ENCODE measurements around the gene PHF21B. TPM values are rescaled to one million over a fixed set of nuclear protein-coding genes. Genes with fewer than 3 reads are reported as not detected.
A peak's percentile ranks its signal among the peaks of the same experiment; 100 is the strongest.
"Not testable (repeated sequence)": the region's sequence is repeated elsewhere in the genome, so short reads cannot be mapped to it uniquely, and the experiment has no call there.

PHF21B gene
- total RNA-seq, 1 experiment from 2014 or later, result 3.9 TPM

GRCh38 chr22:44880610-44881290, 129.1 kb downstream of the PHF21B start:
- no peak for DNase-seq (ENCODE audit: low read depth)

DNA sequence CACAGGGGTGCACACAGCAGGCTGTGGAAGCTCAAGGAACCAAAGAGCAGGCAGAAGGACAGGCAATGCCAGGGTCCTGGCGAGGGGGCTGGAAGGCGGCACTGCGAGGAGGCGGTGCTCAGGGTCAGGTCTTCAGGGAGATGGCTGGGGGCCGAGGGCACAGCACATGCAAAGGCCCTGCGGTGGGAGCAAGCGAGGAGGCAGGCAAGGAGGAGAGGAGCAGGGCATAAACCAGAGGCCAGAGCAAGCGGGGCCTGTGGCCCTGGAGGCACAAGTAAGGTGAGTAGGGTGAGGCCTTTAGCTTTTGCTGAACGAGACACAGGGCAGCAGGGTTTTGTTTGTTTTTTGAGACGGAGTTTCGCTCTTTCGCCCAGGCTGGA, 130.5 kb downstream of the PHF21B start:
- DNase-seq (ENCODE audit: low read depth), result no peak

- DNase-seq (ENCODE audit: low read depth), result no peak
Observed at GRCh38 chr22:44878483-44879300, 131.1 kb downstream of the PHF21B start.

GRCh38 chr22:44876921-44877320, 132.9 kb downstream of the PHF21B start:
- DNase-seq (ENCODE audit: low read depth), result no peak

GRCh38 chr22:44871782-44872181, 138.0 kb downstream of the PHF21B start:
- no peak for DNase-seq (ENCODE audit: low read depth)

- peak; percentile 66 for DNase-seq (ENCODE audit: low read depth)
Observed at GRCh38 chr22:44870021-44870420, 139.8 kb downstream of the PHF21B start.

GRCh38 chr22:44869196-44869595, 140.6 kb downstream of the PHF21B start:
- peak; percentile 29 for DNase-seq (ENCODE audit: low read depth)

GRCh38 chr22:44865193-44866057, 144.4 kb downstream of the PHF21B start:
- DNase-seq (ENCODE audit: low read depth), result no peak

DNA sequence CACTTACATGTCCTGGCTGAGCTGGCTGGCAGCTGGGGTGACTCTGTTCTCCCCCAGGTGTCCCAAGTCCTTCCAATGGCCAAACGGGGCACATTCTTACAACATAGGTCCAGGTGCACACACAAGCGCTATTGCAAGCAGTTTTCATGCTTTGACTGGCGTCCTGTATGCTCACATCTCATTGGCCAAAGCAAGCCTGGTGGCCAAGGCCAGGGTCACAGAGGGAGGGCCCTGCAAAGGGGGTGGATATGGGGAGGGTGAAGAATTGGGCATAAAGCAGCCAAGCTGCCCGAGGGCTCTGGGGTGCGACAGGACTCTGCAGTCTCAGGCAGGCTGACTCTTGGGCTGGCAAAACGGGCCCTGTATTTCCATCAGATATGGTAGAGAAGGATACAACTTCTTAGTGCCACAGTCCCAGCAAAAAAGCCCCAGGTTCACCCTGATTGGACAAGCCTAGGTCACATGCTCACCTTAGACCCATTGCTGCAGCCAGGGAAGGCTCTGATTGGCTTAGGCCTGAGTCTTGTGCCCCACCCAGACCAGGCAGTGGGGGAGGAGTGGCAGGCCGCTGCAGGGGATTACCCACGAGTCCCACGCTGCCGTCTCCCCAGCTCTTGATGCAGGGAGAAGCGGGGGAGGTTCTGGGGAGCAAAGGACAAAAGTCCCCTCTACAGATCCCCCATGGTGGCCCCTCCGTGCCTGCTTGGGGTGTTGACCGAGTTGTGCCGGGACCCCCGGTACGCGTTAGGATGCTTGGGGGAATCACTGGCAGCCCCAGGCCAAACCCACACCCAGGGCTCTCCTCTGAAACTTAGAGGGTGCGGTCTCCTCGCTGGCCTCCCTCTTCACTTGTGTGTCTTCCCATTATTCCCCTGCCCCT, 146.6 kb downstream of the PHF21B start:
- no peak for DNase-seq (ENCODE audit: low read depth)

- DNase-seq (ENCODE audit: low read depth), result no peak
Observed at GRCh38 chr22:44862281-44862680, 147.5 kb downstream of the PHF21B start.

GRCh38 chr22:44861245-44861644, 148.6 kb downstream of the PHF21B start:
- DNase-seq (ENCODE audit: low read depth), result no peak

- no peak for DNase-seq (ENCODE audit: low read depth)
Observed at GRCh38 chr22:44860311-44860710, 149.5 kb downstream of the PHF21B start.

DNA sequence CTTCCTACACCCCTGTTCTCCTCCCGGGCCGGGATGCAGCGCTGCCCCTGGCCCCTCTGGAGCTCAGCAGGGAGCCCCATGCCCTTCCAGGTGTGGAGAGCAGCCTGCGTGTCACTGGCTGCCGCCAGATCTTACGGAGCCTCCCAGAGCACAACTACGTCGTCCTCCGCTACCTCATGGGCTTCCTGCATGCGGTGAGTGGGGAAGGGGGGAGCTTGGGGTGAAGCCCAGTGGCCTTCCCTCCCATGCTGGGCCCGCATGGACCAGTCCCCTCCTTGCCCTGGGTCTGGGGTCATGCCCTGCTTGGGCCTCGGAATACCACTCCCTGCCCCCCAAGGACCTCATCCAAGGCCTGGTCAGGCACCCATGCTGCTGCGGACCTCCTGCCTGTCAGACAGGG, 150.2 kb downstream of the PHF21B start:
- DNase-seq (ENCODE audit: low read depth), result no peak

- DNase-seq (ENCODE audit: low read depth), result not testable (repeated sequence)
Observed at GRCh38 chr22:44858819-44859218, 151.0 kb downstream of the PHF21B start.

- DNase-seq (ENCODE audit: low read depth), result no peak
Observed at GRCh38 chr22:44855855-44856254, 153.9 kb downstream of the PHF21B start.

GRCh38 chr22:44854641-44855040, 155.2 kb downstream of the PHF21B start:
- not testable (repeated sequence) for DNase-seq (ENCODE audit: low read depth)

DNA sequence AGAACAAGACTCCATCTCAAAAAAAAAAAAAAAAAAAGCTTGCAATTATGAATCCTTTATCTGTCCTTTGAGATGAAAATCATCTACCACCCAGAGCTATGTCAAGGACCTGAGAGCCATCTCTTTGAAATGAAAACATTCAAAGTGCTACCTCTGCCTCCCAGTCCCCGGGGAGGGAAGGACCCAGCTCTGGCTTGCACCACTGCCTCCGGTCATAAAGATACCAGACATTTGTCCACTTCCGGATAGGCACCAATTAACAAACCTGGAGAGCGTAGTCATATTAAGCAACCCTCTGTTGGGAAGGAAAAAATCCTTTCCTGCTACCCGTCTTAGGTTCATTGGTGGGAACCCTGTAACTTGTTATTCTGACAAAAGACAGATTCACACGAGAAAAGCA, 158.9 kb downstream of the PHF21B start:
- no peak for DNase-seq (ENCODE audit: low read depth)

GRCh38 chr22:44848791-44849420, 160.9 kb downstream of the PHF21B start:
- DNase-seq (ENCODE audit: low read depth), result no peak

DNA sequence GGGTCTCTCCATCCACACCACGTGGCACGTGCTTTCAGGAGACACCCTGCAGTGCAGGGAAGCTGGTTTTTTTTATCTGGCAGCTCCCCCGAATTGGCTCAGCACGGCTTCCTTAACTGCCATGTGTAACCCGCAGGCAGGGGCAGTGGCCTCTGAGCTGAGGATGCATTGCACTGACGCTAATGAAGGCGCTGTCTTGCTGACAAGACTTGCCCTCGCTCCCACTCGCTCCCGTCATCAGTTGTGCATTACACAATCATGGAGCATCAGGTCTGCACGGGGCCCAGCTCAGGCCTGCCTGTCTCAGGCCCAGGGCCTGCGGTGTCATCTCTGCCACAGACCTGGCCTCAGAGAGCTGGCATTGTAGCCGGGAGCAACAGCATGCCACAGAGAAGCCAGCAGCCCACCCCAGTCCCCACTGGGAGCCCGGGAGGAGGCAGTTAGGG, 161.5 kb downstream of the PHF21B start:
- DNase-seq (ENCODE audit: low read depth), result no peak

GRCh38 chr22:44847892-44848291, 161.9 kb downstream of the PHF21B start:
- no peak for DNase-seq (ENCODE audit: low read depth)

Data from HT1080 (cell line).